ENCODE data around the gene LARP7.

GRCh38 chr4:112592717-112593116 is 44.2 kb upstream of the LARP7 start:
- no peak for TF ChIP-seq CTCF (IDR thresholded peaks at IDR 0.05)
- no peak for TF ChIP-seq ZFX (IDR thresholded peaks at IDR 0.05; ENCODE audit: borderline replicate concordance)
